Glutamatergic neuron (in vitro differentiated cells): ENCODE data around the gene HOXB5. TPM values are rescaled to one million over a fixed set of nuclear protein-coding genes. Genes with fewer than 3 reads are reported as not detected.

Experiments
- DNase-seq: peaks from one replicate; pipeline ENCODE4 v3.0.0; 2022
- H3K27ac Mint-ChIP-seq: one replicate; pipeline ENCODE4 v1.8.0; 2020; ENCODE audit warnings: mild to moderate bottlenecking, mixed read lengths, inconsistent platforms; ENCODE audit not compliant: unreplicated experiment
- H3K27me3 Mint-ChIP-seq: one replicate; pipeline ENCODE4 v1.8.0; 2020; ENCODE audit warnings: mild to moderate bottlenecking, moderate library complexity, mixed read lengths, inconsistent platforms; ENCODE audit not compliant: unreplicated experiment
- H3K36me3 Mint-ChIP-seq: one replicate; pipeline ENCODE4 v1.8.0; 2020; ENCODE audit warnings: mild to moderate bottlenecking, mixed read lengths, inconsistent platforms; ENCODE audit not compliant: unreplicated experiment
- H3K4me1 Mint-ChIP-seq: one replicate; pipeline ENCODE4 v1.8.0; 2020; ENCODE audit warnings: mild to moderate bottlenecking, low read depth, mixed read lengths, inconsistent platforms; ENCODE audit not compliant: unreplicated experiment
- H3K4me3 Mint-ChIP-seq: one replicate; pipeline ENCODE4 v1.8.0; 2020; ENCODE audit warnings: mild to moderate bottlenecking, mixed read lengths, inconsistent platforms; ENCODE audit not compliant: unreplicated experiment
- H3K9me3 Mint-ChIP-seq: one replicate; pipeline ENCODE4 v1.8.0; 2020; ENCODE audit warnings: mild to moderate bottlenecking, moderate library complexity, mixed read lengths, inconsistent platforms; ENCODE audit not compliant: unreplicated experiment
- CTCF ChIP-seq: fragments of 200-600 bp; sonication (generic); IDR thresholded peaks from one replicate; pipeline ENCODE4 v1.5.0; 2021; ENCODE audit not compliant: partially characterized antibody, unreplicated experiment
- total RNA-seq: library from RNA; stranded (reverse); fragmentation: NEBNext Ultra II Directional; extraction: Animal tissue kit (Norgen Biotek cat#: 25700); gene quantifications from one replicate; pipeline ENCODE4 v1.2.1, GENCODE V29; 2021; ENCODE audit not compliant: unreplicated experiment

HOXB5 gene
- total RNA-seq, 1 donor from 2014 or later: not detected

DNA sequence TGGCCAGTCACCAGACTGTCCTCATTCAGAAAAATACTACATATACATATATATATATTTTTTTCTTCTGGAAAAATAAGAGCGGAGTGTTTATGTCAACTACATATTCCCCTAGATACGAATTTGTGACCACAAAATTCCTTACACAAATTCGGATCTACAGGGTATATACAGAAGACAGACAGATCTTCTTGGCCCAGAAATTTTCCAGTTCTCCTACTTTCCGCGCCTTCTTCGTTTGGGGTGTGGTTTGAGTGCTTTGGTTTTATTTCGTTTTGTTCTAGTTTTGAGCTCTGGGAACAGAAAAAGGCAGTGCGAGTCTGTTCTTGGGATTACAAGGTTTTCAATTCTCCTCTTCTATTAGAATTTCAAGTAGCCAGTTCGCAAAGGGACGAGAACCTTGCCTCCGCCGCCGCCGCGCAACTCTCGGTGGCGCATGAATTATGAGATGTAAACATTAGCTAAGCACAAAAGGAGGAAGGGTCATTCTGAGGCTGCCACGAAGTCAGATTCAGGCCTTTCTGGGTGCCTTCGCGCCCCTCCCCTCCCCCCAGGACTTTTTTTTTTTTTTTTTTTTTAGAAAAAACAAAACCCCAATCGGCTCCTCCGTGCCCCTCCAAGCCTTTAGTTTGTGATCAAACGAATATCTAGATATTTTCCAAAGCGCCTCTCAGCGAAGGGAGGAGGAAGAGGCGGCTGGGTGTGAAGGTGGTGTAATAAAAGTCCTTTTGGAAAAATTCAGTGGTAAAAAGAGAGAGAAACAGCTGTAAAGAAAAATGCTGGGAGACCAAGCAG is 13.6 kb downstream of the HOXB5 start:
- no peaks in the 10 kb centered on the region for H3K4me1 Mint-ChIP-seq
- H3K27me3 Mint-ChIP-seq: peaks cover 57% of the 10 kb centered on the region
- no peak overlapping the region for H3K27ac Mint-ChIP-seq
- peaks cover 21% of the 10 kb centered on the region for H3K9me3 Mint-ChIP-seq
- H3K4me3 Mint-ChIP-seq: no peak overlapping the region
- H3K36me3 Mint-ChIP-seq: no peaks in the 10 kb centered on the region
- no peak for TF ChIP-seq CTCF
- DNase-seq: no peak

DNA sequence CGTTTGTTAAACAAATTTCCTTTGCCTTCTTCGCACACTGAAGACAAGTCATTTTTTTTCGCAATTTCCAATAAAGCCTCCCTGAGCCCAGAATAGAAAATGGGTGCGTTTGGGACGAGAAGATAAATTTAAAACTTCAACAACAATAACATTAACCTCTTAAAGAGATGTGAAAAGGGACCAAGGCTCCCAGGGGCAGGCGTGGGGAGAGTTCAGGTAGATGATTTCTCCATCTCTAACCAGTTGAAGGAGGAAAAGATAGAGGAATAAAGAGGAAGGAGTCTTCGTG is 14.2 kb downstream of the HOXB5 start:
- Mint-ChIP-seq H3K4me3 (no peak overlapping the region), H3K9me3 (peaks cover 21% of the 10 kb centered on the region), H3K27ac (no peak overlapping the region)

DNA sequence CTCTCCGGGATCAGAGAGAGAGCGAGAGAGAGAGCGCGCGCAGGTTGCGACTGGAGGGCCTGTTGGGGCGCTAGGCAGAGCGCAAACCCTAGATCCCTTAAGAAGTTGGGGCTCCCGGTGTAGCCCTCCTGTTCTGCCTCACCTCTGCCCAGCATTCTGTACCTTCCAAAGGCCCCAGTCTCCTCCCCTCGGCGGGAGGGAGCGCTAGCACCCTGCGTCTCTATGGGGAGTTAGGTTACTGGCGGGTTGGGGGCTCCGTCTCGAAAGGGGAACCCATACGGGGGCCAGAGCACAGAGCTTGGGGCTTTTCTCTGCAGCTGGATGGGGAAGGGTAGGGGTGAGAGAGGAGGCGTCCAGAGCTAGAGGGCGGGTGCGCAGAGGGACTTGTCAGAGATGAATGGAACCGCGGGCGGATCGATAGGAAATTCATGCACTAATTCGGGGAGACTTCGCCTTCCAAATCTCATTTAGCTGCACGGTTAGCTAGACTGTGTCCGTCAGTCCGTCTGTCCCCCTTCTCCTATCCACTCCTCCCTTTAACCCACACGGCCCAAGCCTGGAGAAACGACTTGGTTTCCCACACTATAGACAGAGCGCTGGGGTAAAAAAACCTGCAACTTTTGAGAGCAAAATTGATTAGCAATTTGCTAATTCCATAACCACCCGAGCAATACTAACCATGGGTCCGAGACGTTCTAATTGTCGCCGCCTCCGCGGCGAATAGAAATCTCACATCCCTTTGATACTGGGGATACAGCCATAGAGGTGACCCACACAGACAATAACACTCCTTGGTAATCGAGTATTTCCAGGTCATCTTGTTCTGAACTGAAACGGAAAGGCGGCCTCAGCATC is 14.7 kb downstream of the HOXB5 start:
- no peaks in the 10 kb centered on the region for H3K4me1 Mint-ChIP-seq
- no peak overlapping the region for H3K27ac Mint-ChIP-seq
- peak overlapping the region; percentile 15 for H3K4me3 Mint-ChIP-seq
- no peak for DNase-seq
- H3K9me3 Mint-ChIP-seq: peaks cover 21% of the 10 kb centered on the region
- H3K36me3 Mint-ChIP-seq: no peaks in the 10 kb centered on the region
- H3K27me3 Mint-ChIP-seq: peaks cover 57% of the 10 kb centered on the region
- TF ChIP-seq CTCF: no peak

More for the DNA sequence above, 14.2 kb downstream of the HOXB5 start:
- no peaks in the 10 kb centered on the region for H3K36me3 Mint-ChIP-seq
- peaks cover 58% of the 10 kb centered on the region for H3K27me3 Mint-ChIP-seq
- DNase-seq: no peak
- TF ChIP-seq CTCF: no peak
- H3K4me1 Mint-ChIP-seq: no peaks in the 10 kb centered on the region

DNA sequence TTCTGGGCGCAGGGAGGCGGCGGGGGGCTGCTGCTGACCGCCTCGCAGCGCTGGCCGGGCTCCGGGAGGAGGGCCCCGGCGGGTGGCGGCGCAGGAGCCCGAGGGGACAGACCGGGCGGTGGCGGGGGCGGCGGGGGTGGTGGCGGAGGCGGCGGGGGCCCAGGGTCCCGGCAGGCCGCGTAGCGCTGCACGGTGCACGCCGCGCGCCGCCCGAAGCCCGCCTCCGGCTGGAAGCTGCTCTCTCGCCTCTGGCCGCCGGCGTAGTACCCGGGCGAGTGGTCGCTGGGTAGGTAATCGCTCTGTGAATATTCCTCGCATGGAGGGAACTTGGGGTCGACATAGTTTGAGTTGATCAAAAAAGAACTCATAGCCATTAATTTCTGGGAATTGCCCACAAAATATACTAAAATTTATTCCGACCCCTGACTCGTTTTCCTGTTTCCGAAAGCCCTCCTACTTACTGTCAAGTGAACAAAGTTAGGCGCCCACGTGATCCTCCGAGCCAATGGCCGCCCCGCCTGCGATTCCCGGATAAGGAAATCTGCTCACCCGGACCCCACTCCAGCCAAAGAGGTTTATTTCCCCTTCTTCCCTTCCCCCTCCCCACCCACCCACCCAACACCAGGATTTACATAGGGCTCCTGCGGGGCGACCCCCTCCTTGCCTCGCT is 15.5 kb downstream of the HOXB5 start, which contains the start of gene HOXB4:
TSS of gene HOXB4 (minus strand) at position 405 of the 670 bp plus-strand sequence. CDS start at position 374, 31 bp downstream.
- no peak for TF ChIP-seq CTCF
- H3K36me3 Mint-ChIP-seq: no peaks in the 10 kb centered on the region
- peaks cover 60% of the 10 kb centered on the region for H3K27me3 Mint-ChIP-seq
- peaks cover 21% of the 10 kb centered on the region for H3K9me3 Mint-ChIP-seq
- H3K27ac Mint-ChIP-seq: no peak within 1 kb of the TSS
- peak within 1 kb of the TSS; percentile 15 for H3K4me3 Mint-ChIP-seq
- no peaks in the 10 kb centered on the region for H3K4me1 Mint-ChIP-seq
- peak; percentile 54 for DNase-seq
